ENCODE data around the gene NEK2.
"Not testable (repeated sequence)": the region's sequence is repeated elsewhere in the genome, so short reads cannot be mapped to it uniquely, and the experiment has no call there.

Gene NEK2

GRCh38 chr1:211648336-211648735 lies 27.1 kb downstream of the NEK2 start:
- DNase-seq = no peak

GRCh38 chr1:211647711-211648121 lies 27.7 kb downstream of the NEK2 start:
- no peak for DNase-seq

- DNase-seq = no peak
Measured at GRCh38 chr1:211646566-211646965, 28.9 kb downstream of the NEK2 start.

GRCh38 chr1:211645601-211646000 lies 29.8 kb downstream of the NEK2 start:
- DNase-seq = not testable (repeated sequence)

- DNase-seq = no peak
Measured at GRCh38 chr1:211644653-211645052, 30.8 kb downstream of the NEK2 start.

- no peak for DNase-seq
Measured at GRCh38 chr1:211643324-211644212, 31.9 kb downstream of the NEK2 start.

- no peak for DNase-seq
Measured at GRCh38 chr1:211642870-211643269, 32.6 kb downstream of the NEK2 start.

GRCh38 chr1:211641942-211642341 lies 33.5 kb downstream of the NEK2 start:
- no peak for DNase-seq

GRCh38 chr1:211641044-211641800 lies 34.2 kb downstream of the NEK2 start:
- no peak for DNase-seq

- no peak for DNase-seq
Measured at GRCh38 chr1:211640301-211640630, 35.2 kb downstream of the NEK2 start.

GRCh38 chr1:211639475-211640300 lies 35.7 kb downstream of the NEK2 start:
- DNase-seq = no peak

- DNase-seq = no peak
Measured at GRCh38 chr1:211638689-211639101, 36.7 kb downstream of the NEK2 start.

GRCh38 chr1:211638246-211638645 lies 37.2 kb downstream of the NEK2 start:
- no peak for DNase-seq

GRCh38 chr1:211637066-211637465 lies 38.4 kb downstream of the NEK2 start:
- no peak for DNase-seq

- DNase-seq = not testable (repeated sequence)
Measured at GRCh38 chr1:211636575-211637029, 38.8 kb downstream of the NEK2 start.

GRCh38 chr1:211635597-211636205 lies 39.7 kb downstream of the NEK2 start:
- DNase-seq = no peak

GRCh38 chr1:211634931-211635330 lies 40.5 kb downstream of the NEK2 start:
- no peak for DNase-seq

- no peak for DNase-seq
Measured at GRCh38 chr1:211634461-211634860, 41.0 kb downstream of the NEK2 start.

GRCh38 chr1:211633524-211633846 lies 41.9 kb downstream of the NEK2 start:
- DNase-seq = no peak

- no peak for DNase-seq
Measured at GRCh38 chr1:211632808-211633523, 42.5 kb downstream of the NEK2 start.

GRCh38 chr1:211632117-211632807 lies 43.2 kb downstream of the NEK2 start:
- no peak for DNase-seq

GRCh38 chr1:211631168-211631567 lies 44.3 kb downstream of the NEK2 start:
- no peak for DNase-seq

Measured in CD4-positive, alpha-beta T cell treated with Interleukin-12 subunit alpha and Interleukin-12 subunit beta, for 1 hour (primary cell).